SJCRH30 (cell line): ENCODE measurements around the gene RNASEH2A. TPM values are rescaled to one million over a fixed set of nuclear protein-coding genes. Genes with fewer than 3 reads are reported as not detected.

ENCODE experiments used
- DNase-seq, 2 experiments: peaks; one replicate each; pipeline ENCODE4 v3.0.0-alpha.2; 2015 to 2020
- H3K27ac ChIP-seq: fragments of 250-450 bp; sonication (Bioruptor Pico); 2 replicates; pipeline ENCODE4 v1.5.1; 2020; ENCODE audit warnings: mild to moderate bottlenecking, moderate library complexity
- H3K27me3 ChIP-seq: fragments of 250-450 bp; sonication (Bioruptor Pico); 2 replicates; pipeline ENCODE4 v1.5.1; 2020; ENCODE audit warnings: mild to moderate bottlenecking, moderate library complexity
- H3K36me3 ChIP-seq: fragments of 250-450 bp; sonication (Bioruptor Pico); 2 replicates; pipeline ENCODE4 v1.5.1; 2020; ENCODE audit warnings: mild to moderate bottlenecking, moderate library complexity
- H3K4me1 ChIP-seq: fragments of 250-450 bp; sonication (Bioruptor Pico); 2 replicates; pipeline ENCODE4 v1.5.1; 2020; ENCODE audit warnings: mild to moderate bottlenecking, moderate library complexity
- H3K4me3 ChIP-seq: fragments of 250-450 bp; sonication (Bioruptor Pico); 2 replicates; pipeline ENCODE4 v1.5.1; 2020; ENCODE audit warnings: mild to moderate bottlenecking, moderate library complexity
- H3K9me3 ChIP-seq: fragments of 250-450 bp; sonication (Bioruptor Pico); replicated peaks from 2 replicates; pipeline ENCODE4 v1.5.1; 2020; ENCODE audit warnings: mild to moderate bottlenecking, moderate library complexity
- total RNA-seq: library from RNA; depleted of rRNA; stranded (reverse); fragments of >200 nt; shearing (Covaris generic); gene quantifications from 2 replicates; pipeline ENCODE4 v1.2.3, GENCODE V29; 2014; rRNA removed

Gene RNASEH2A
- 92.4 and 99.0 TPM in 2 replicates for total RNA-seq

DNA sequence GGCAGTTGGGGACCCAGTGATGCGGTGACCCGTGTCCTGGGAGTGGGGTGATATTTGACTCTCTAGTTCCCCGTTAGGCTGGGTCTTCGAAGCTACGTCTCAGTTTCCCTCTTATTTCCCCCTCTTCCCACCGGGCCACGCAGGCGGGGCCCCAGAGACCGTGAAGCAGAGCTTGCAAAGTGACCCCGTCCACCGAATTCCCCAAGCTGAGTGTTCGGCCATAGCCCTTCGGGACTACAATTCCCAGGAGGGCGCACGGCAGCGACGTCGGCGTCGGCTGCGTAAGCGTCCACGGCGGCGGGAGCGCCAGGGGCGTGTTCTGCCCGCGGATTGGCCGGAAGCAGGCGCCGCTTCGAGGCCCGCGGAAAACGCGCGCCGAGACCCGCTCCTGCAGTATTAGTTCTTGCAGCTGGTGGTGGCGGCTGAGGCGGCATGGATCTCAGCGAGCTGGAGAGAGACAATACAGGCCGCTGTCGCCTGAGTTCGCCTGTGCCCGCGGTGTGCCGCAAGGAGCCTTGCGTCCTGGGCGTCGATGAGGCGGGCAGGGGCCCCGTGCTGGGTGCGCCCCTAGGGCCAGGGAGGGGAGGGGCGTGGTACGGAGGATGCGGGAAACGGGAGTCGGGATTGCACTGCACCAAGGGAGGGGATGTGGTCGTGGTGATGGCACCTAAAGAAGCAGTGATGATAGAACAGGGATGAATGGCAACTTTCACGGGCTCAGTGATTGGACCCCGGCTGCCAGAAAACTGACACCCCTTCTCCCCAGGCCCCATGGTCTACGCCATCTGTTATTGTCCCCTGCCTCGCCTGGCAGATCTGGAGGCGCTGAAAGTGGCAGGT, at the start of gene RNASEH2A:
RNASEH2A (plus strand) TSS at position 343 of the 840 bp plus-strand sequence; CDS start at position 433, 90 bp downstream.
- Histone ChIP-seq H3K27ac (peak within 1 kb of the TSS; percentile 64), H3K36me3 (peaks cover 16% of the 10 kb centered on the region), H3K27me3 (peaks cover 15% of the 10 kb centered on the region), H3K9me3 (no peaks in the 10 kb centered on the region), H3K4me1 (peaks cover 5% of the 10 kb centered on the region; the same call in 1 of the 2 replicates), H3K4me3 (peak within 1 kb of the TSS; percentile 77)
- peak; percentile 97 for DNase-seq

DNA sequence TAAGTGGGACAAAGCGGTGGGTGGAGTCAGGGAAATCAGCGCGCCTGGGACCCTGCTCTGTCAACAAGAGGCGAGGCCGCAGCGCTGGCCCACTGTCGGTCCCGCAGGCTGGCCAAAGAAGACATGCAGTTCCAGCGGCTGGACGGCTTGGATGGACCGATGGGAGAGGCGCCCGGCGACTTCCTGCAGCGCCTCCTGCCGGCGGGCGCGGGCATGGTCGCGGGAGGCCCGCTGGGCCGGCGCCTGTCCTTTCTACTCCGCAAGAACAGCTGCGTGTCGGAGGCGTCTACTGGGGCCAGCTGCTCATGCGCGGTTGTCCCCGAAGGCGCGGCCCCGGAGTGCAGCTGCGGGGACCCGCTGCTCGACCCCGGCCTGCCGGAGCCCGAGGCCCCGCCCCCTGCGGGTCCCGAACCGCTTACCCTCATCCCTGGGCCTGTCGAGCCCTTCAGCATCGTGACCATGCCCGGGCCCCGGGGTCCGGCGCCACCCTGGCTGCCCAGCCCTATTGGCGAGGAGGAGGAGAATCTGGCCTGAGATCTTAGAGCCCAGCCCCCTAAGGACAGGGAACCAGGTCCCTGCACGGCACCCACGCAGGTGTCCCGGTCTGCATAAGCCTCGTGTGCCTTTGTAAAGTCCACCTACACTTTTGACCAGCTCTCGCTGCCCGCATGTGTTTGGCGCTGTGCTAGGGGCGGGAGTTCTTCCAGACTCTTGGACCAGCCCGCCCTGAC, 48.7 kb upstream of the RNASEH2A start:
- H3K4me1 ChIP-seq = no peaks in the 10 kb centered on the region
- H3K9me3 ChIP-seq = no peaks in the 10 kb centered on the region
- peak; percentile 96 for DNase-seq
- H3K36me3 ChIP-seq = no peaks in the 10 kb centered on the region
- H3K4me3 ChIP-seq = peak overlapping the region; percentile 54
- no peaks in the 10 kb centered on the region for H3K27me3 ChIP-seq
- H3K27ac ChIP-seq = peak overlapping the region; percentile 2; the same call in 1 of the 2 replicates

DNA sequence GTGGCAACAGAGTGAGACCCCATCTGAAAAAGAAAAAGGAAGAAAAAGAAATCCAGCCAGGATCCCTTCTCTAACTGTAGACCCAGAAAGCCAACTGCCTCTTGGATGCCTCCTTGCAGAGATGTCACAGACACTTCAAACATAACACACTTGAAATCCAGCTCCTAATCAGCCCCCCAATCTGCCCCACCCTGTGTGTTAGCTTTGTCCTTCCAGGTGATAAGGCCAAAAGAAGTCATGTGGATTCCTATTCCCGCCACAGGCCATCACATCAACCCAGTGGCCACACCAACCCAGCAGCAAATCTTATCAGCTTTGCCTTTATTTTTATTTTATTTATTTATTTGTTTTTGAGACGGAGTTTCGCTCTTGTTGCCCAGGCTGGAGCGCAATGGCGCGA, 46.7 kb upstream of the RNASEH2A start:
- Histone ChIP-seq H3K36me3 (peaks cover 7% of the 10 kb centered on the region; the same call in 1 of the 2 replicates), H3K27ac (no peak overlapping the region), H3K4me1 (no peaks in the 10 kb centered on the region), H3K9me3 (no peaks in the 10 kb centered on the region), H3K4me3 (no peak overlapping the region), H3K27me3 (no peaks in the 10 kb centered on the region)
- no peak for DNase-seq

DNA sequence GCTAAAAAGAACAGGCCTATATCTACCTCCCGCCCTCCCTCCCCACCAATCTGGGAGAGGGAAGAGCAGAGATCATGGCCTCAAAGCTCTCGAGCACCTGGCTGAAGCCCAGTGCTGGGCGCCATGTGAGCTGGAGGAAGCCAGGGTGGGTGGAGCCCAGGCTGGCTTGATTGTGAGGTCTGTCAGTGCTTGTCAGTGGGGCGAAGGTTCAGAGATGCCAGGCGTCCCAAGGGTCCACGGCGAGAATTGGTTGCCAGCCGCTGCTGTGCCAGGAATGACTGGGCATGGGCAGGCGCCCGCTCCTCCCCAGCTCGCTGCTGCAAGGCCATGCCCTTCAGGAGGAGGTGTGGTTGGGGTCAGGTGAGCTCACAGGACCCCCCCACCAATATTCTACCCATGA, 43.3 kb upstream of the RNASEH2A start:
- Histone ChIP-seq H3K4me3 (no peak overlapping the region), H3K27ac (no peak overlapping the region), H3K4me1 (no peaks in the 10 kb centered on the region), H3K9me3 (no peaks in the 10 kb centered on the region), H3K36me3 (peaks cover 7% of the 10 kb centered on the region; the same call in 1 of the 2 replicates), H3K27me3 (no peaks in the 10 kb centered on the region)
- no peak for DNase-seq

DNA sequence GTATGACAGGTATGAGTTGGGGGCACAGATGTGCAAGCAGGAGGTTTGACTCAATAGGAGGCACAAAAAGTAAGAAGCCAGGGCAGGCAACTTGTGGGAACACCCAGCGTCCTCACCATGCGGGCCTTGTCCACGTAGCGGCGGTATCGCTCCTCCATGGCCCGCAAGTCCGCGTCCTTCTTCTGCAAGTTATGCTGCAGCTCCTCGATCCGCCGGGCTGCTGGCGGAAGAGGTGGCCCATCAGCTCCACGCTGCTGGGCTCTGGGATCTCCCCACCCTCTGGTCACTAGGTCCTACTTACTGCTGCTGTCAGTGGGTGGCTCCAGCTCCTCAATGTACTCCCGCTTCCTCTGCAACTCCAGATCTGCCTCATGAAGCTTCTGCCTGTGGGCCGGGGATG, 41.7 kb upstream of the RNASEH2A start:
- Histone ChIP-seq H3K4me1 (no peaks in the 10 kb centered on the region), H3K4me3 (no peak overlapping the region), H3K27me3 (no peaks in the 10 kb centered on the region), H3K27ac (no peak overlapping the region), H3K9me3 (no peaks in the 10 kb centered on the region), H3K36me3 (peaks cover 10% of the 10 kb centered on the region; the same call in 1 of the 2 replicates)
- no peak for DNase-seq

DNA sequence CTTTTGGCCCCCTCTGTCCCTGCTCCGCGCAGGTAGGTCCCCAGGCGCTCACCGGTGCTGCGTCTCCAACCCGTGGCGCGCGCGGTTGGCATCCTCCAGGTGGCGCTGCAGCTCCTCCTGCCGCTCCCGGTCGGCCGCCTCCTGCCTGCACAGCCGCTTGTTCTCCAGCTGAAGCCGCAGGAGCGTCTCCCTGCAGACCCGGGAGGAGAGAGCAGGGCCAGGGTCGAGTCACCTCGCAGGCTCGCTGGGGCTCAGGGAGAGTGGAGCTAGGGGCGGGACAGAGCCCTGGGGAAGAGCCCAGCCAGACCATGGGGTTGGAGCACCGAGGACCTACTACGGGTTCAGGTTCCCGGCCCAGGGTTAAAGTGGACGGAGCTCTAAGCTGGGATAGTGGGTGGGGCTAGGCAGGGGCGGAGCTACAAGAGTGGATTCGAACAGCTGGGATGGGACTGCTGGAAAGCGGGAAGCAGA, 40.3 kb upstream of the RNASEH2A start:
- H3K36me3 ChIP-seq = peaks cover 10% of the 10 kb centered on the region; the same call in 1 of the 2 replicates
- no peak overlapping the region for H3K27ac ChIP-seq
- peak; percentile 78 to 80 for DNase-seq
- no peaks in the 10 kb centered on the region for H3K27me3 ChIP-seq
- H3K4me3 ChIP-seq = peak overlapping the region; percentile 47
- H3K4me1 ChIP-seq = no peaks in the 10 kb centered on the region
- no peaks in the 10 kb centered on the region for H3K9me3 ChIP-seq

DNA sequence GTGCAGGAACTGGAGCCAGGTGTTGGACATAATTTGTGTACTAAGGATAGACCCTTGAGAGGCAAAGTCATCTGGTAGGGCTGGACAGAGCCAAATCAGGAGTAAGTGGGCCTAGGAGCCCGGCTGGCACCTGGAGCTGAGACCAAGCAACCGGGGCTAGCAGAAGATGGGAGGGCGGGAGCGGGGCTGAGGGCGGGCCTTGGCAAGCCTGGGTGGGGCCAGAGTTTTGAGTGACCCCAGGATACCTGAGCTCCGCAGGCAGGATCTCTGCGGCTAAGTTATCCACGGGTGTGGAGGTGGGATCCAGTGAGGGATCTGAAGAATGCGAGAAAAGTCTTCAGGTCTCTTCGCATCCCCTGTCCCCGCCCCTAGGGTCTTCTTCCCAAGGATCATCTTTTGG, 39.2 kb upstream of the RNASEH2A start:
- DNase-seq = no peak
- H3K36me3 ChIP-seq = peaks cover 10% of the 10 kb centered on the region; the same call in 1 of the 2 replicates
- no peaks in the 10 kb centered on the region for H3K27me3 ChIP-seq
- no peak overlapping the region for H3K27ac ChIP-seq
- H3K4me1 ChIP-seq = no peaks in the 10 kb centered on the region
- no peak overlapping the region for H3K4me3 ChIP-seq
- H3K9me3 ChIP-seq = no peaks in the 10 kb centered on the region

DNA sequence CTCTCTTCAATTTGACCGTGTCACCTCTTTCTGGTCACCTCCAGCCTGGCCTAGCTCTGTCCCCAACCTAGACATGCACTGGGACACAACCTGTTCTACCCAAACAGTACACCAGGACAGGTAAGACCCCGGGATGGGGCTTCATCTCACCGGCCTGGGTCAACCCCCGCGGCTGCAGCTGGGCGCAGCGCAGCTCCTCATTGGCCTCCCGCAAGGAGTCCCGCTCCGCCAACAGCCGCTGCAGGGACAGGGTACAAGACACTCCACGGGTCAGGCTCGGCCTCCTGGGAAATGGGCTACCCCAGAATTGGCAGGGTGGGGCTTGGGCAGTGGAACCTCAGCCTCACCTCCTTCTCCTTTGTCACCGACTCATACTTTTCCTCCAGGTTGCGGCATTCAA, 38.7 kb upstream of the RNASEH2A start:
- H3K4me1 ChIP-seq = no peaks in the 10 kb centered on the region
- H3K27ac ChIP-seq = no peak overlapping the region
- peaks cover 10% of the 10 kb centered on the region; the same call in 1 of the 2 replicates for H3K36me3 ChIP-seq
- no peaks in the 10 kb centered on the region for H3K9me3 ChIP-seq
- DNase-seq = no peak
- no peaks in the 10 kb centered on the region for H3K27me3 ChIP-seq
- no peak overlapping the region for H3K4me3 ChIP-seq

DNA sequence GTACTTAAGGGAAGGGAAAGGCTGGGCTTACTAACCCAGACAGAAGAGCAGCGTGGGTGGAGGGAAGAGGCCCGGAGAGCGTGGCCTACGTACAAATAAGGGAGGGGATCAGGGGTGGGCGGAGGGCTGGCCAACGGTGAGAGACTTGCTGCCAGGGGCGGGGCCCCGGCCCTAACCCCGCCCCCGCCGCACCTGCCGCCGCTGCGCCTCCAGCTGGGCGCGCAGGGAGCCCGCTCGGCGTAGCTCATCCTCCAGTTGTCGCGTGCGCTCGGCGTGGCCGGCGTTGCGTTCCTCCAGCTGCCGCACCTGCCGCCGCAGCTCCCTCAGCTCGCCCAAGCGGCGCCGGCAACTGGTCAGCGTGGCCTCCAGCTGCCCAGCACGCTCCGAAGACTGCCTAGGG, 36.7 kb upstream of the RNASEH2A start:
- Histone ChIP-seq H3K27me3 (no peaks in the 10 kb centered on the region), H3K27ac (no peak overlapping the region), H3K9me3 (no peaks in the 10 kb centered on the region), H3K36me3 (0 out of 2 replicates have a peak, but pooled peaks cover 3% of the 10 kb centered on the region), H3K4me3 (no peak overlapping the region), H3K4me1 (peaks cover 5% of the 10 kb centered on the region)
- DNase-seq = peak; percentile 62 to 72

DNA sequence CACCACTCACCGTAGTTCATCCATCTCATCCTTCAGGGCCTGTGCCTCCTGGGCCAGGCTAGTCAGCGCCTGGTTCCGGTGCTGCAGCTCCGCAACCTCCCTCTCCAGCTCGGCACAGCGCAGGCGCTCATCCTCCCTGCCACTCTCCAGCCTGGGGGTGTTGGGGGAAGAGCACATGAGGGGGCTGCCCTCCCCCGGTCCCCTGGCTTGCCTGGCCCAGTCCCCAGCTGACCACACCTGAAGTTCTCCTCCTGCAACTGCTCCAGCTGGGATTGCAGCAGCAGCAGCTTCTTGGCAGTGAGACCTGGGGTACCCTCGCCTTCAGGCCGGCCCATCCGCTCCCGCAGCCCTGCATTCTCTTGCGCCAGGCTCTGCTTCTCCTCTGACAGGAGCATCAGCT, 35.5 kb upstream of the RNASEH2A start:
- no peak for DNase-seq
- H3K4me1 ChIP-seq = peaks cover 5% of the 10 kb centered on the region
- no peak overlapping the region for H3K4me3 ChIP-seq
- 0 out of 2 replicates have a peak, but pooled peaks cover 3% of the 10 kb centered on the region for H3K36me3 ChIP-seq
- H3K9me3 ChIP-seq = no peaks in the 10 kb centered on the region
- no peak overlapping the region for H3K27ac ChIP-seq
- no peaks in the 10 kb centered on the region for H3K27me3 ChIP-seq

DNA sequence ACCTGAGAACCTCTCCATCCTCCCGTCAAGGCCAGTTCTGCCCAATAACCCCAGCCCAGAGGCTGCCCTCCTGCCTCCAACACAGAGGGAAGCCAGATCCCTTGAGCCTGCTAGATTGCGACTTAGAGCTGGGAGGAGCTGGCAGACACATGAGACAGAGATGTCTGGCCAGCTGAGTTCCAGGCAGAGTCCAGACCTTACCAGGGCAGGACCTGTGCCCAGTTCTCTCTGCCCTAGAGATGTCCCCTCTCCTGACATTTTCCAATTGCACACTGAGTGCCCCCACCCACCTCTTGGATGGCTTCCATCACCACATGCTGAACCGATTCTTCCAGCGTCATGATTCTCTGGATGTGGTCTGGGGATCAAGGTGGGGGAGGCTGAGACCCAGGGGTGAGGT, 34.1 kb upstream of the RNASEH2A start:
- no peak overlapping the region for H3K27ac ChIP-seq

DNA sequence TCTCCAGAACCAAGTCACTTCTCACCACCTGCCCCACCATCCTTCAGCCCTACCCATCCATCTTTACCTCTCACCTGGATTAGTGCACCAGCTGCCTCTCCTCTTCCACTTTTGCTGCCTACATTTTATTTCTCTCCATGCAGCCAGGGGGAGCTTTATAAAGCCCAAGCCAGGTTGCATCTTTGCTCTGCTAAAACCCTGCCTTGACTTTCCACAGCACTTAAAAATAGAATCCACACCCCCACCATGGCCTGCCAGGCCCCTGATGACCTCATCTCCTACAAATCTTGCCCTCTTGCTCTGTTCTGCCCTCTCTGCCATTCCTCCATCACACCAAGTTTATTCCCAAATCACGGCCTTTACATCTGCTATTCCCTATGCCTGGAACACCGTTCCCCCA, 32.8 kb upstream of the RNASEH2A start:
- DNase-seq = peak; percentile 37 to 39
- H3K9me3 ChIP-seq = no peaks in the 10 kb centered on the region
- peaks cover 6% of the 10 kb centered on the region for H3K4me1 ChIP-seq
- H3K4me3 ChIP-seq = no peak overlapping the region
- H3K36me3 ChIP-seq = 0 out of 2 replicates have a peak, but pooled peaks cover 3% of the 10 kb centered on the region
- H3K27me3 ChIP-seq = no peaks in the 10 kb centered on the region
- H3K27ac ChIP-seq = no peak overlapping the region

More for the DNA sequence above, 34.1 kb upstream of the RNASEH2A start:
- 0 out of 2 replicates have a peak, but pooled peaks cover 3% of the 10 kb centered on the region for H3K36me3 ChIP-seq
- no peaks in the 10 kb centered on the region for H3K9me3 ChIP-seq
- H3K4me1 ChIP-seq = peaks cover 5% of the 10 kb centered on the region
- no peaks in the 10 kb centered on the region for H3K27me3 ChIP-seq
- H3K4me3 ChIP-seq = no peak overlapping the region
- no peak for DNase-seq

DNA sequence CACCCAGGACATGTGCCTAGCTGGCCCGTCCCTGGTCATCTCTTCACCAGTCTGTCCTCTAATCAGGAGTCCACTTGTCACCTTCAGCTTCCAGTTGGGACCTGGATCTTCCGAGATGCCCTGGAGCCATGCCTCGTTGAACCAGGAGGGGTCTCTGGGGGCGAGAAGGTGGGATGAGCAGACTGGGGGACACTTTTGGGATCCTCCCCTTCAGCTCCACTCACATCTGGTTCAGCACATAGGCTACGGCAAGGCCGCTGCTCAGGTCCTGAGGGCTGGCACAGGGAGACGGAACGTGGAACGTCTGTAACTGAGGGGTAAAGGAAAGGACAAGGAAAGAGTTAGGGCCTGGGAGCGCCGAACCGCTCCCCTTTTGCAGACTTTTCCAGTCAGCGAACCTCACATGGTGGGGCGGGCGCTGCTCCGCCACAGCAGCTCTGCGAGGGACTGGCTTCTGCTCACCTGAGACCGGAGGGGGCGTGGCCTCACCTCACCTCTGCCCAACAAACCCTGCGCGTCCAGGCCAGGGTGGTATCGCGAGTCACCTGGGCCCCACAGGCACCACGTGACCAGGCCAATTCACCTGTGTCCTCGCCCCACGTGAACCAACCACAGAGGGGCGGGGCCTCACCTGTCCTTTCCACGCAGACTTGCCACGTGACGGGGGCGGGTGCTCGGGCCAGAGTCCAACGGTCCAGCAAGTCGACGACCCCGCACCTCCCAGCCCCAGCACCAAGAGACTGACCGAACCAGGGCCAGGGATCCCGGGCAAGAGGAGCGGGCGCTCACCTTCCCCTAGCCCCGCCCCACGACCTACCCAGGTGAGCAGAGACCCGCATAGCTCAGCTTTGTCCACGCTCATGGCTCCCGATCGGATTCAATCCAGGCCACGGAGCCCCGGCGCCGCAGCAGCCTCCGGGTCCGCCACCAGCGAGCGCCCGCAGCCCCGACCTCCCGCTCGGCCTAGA, 31.5 kb upstream of the RNASEH2A start, which contains the start of gene HOOK2:
HOOK2 (minus strand) TSS at position 965 of the 968 bp plus-strand sequence; CDS start at position 862, 103 bp downstream.
- Histone ChIP-seq H3K36me3 (no peaks in the 10 kb centered on the region), H3K27ac (peak within 1 kb of the TSS; percentile 17; the same call in 1 of the 2 replicates), H3K27me3 (no peaks in the 10 kb centered on the region), H3K4me3 (peak within 1 kb of the TSS; percentile 64), H3K4me1 (peaks cover 18% of the 10 kb centered on the region), H3K9me3 (no peaks in the 10 kb centered on the region)
- no peak for DNase-seq
